ENCODE measurements around the gene SCOC. TPM values are rescaled to one million over a fixed set of nuclear protein-coding genes. Genes with fewer than 3 reads are reported as not detected.

SCOC gene
- total and polyA plus RNA-seq, 2 of the 13 experiments (the other 11 are each of a cell fraction or from before 2014, with no cell fraction given), result 43.8 to 65.2 TPM

GRCh38 chr4:140326395-140326993 lies 47.0 kb upstream of the SCOC start (continued):
- TF ChIP-seq TBP (CRISPR knock-in tag; IDR thresholded peaks at IDR 0.05) (no peak), ZNF850 (CRISPR knock-in tag; conservative IDR thresholded peaks at IDR 0.05) (no peak), CTCF (CRISPR knock-in tag; IDR thresholded peaks at IDR 0.05) (peak; percentile 56), ZNF781 (CRISPR knock-in tag; IDR thresholded peaks at IDR 0.05; ENCODE audit: borderline replicate concordance, not compliant biosample characterization) (no peak), XRCC5 (optimal IDR thresholded peaks at IDR 0.05; ENCODE audit: low read length) (no peak), ZMYM3 (CRISPR knock-in tag; IDR thresholded peaks at IDR 0.05) (no peak)

GRCh38 chr4:140330311-140330900 lies 43.0 kb upstream of the SCOC start:
- Histone ChIP-seq H3K36me3 (replicated peaks in 1 of 2; ENCODE audit: control insufficient read depth in 1 of 2, insufficient read depth in 2 of 2, low read length in 2 of 2) (no peaks in the 10 kb centered on the region), H3K4me2 (ENCODE audit: low read depth, low read length) (no peak overlapping the region), H3K9me3 (ENCODE audit: low read length) (no peaks in the 10 kb centered on the region), H4K20me1 (ENCODE audit: insufficient read depth, low read length) (no peaks in the 10 kb centered on the region), H3K4me1 (ENCODE audit: insufficient read depth, low read length) (no peaks in the 10 kb centered on the region), H3K27me3 (ENCODE audit: control insufficient read depth in 1 of 2, insufficient read depth in 2 of 2, low read length in 2 of 2) (no peaks in the 10 kb centered on the region), H2AFZ (ENCODE audit: low read length) (no peak overlapping the region), H3K79me2 (ENCODE audit: insufficient read depth, low read length) (no peaks in the 10 kb centered on the region), H3K4me3 (replicated peaks in 1 of 3; ENCODE audit: insufficient read depth in 1 of 3, low read depth in 2 of 3, low read length in 3 of 3) (no peak overlapping the region), H3K9ac (ENCODE audit: insufficient read depth, low read depth, low read length) (no peak overlapping the region), H3K27ac (ENCODE audit: extremely low read length, insufficient read depth, low read length) (no peak overlapping the region)
- in situ Hi-C loops (cut with HindIII; ENCODE audit: extremely low pct_ligation_motif_present, low pct_unique_long_range_greater_than_20kb) (no loop called here), intact Hi-C loops (cut with micrococcal nuclease; ENCODE audit: unreplicated experiment) (no loop called here)
- ChIA-PET CTCF (ENCODE audit: low intra/inter-chr PET ratio, low total read pairs) (interaction anchor here (2.4 kb wide), 1 partner anchor 279 kb away, joined by 7 read pairs; no protein-coding TSS in a partner anchor), POLR2A (no interaction called here)
- peak; percentile 18 for DNase-seq (ENCODE audit: low spot score)
- peak; percentile 18 for FAIRE-seq
- BruUV-seq (replicated peaks), result no TSS peak
- WGBS (ENCODE audit: low lambda C conversion rate), result 37% methylated on average over 1 of the region's 1 CpG
- no peak for ATAC-seq
- TF ChIP-seq ZNF570 (CRISPR knock-in tag; IDR thresholded peaks at IDR 0.05; ENCODE audit: borderline replicate concordance) (no peak), STAG1 (CRISPR knock-in tag; IDR thresholded peaks at IDR 0.05) (peak; percentile 16; the same call in 1 of the 2 replicates), CTCF (CRISPR knock-in tag; IDR thresholded peaks at IDR 0.05) (peak; percentile 30), SKI (IDR thresholded peaks at IDR 0.05; ENCODE audit: partially characterized antibody) (no peak), SATB2 (CRISPR knock-in tag; IDR thresholded peaks at IDR 0.05) (no peak), ZNF160 (CRISPR knock-in tag; IDR thresholded peaks at IDR 0.05) (no peak), NRL (CRISPR knock-in tag; IDR thresholded peaks at IDR 0.05; ENCODE audit: borderline replicate concordance) (no peak), SMC3 (IDR thresholded peaks at IDR 0.05; ENCODE audit: low read length) (peak; percentile 17; the same call in 1 of the 2 replicates), KLF15 (CRISPR knock-in tag; IDR thresholded peaks at IDR 0.05; ENCODE audit: borderline replicate concordance) (no peak), NFYC (CRISPR knock-in tag; IDR thresholded peaks at IDR 0.05) (no peak)
